ENCODE results near the gene SMYD3. TPM values are rescaled to one million over a fixed set of nuclear protein-coding genes. Genes with fewer than 3 reads are reported as not detected.

The SMYD3 gene
- total RNA-seq, 2 donors from 2014 or later = 16.2 to 16.4 TPM

GRCh38 chr1:246471688-246472087, 35.4 kb downstream of the SMYD3 start:
- intact Hi-C loops (cut with DNase I) = no loop called here
- H3K9ac ChIP-seq (ENCODE audit: low read depth in 2 of 2, low read length in 2 of 2) = no peak overlapping the region

DNA sequence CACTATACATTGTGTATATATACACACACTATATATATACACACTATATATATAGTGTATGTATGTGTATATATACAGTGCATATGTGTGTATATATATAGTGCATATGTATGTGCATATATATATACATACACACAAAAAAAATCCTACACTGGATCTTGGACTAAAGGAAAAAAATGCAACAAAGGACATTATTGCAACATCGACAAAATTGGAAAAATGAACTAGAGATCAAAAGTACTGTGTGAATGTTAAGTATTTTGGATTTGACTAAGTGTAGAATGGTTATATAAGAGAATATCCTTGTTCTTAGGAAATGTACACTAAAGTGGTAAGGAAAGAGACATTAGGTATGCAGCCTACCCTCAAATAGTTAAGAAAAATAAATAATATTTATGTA, 36.5 kb downstream of the SMYD3 start:
- DNase-seq = no peak
- H3K9me3 ChIP-seq = no peaks in the 10 kb centered on the region
- intact Hi-C loops (cut with DNase I) = no loop called here

More at GRCh38 chr1:246471688-246472087, 35.4 kb downstream of the SMYD3 start:
- TF ChIP-seq, protein P1, sequence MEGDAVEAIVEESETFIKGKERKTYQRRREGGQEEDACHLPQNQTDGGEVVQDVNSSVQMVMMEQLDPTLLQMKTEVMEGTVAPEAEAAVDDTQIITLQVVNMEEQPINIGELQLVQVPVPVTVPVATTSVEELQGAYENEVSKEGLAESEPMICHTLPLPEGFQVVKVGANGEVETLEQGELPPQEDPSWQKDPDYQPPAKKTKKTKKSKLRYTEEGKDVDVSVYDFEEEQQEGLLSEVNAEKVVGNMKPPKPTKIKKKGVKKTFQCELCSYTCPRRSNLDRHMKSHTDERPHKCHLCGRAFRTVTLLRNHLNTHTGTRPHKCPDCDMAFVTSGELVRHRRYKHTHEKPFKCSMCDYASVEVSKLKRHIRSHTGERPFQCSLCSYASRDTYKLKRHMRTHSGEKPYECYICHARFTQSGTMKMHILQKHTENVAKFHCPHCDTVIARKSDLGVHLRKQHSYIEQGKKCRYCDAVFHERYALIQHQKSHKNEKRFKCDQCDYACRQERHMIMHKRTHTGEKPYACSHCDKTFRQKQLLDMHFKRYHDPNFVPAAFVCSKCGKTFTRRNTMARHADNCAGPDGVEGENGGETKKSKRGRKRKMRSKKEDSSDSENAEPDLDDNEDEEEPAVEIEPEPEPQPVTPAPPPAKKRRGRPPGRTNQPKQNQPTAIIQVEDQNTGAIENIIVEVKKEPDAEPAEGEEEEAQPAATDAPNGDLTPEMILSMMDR (IDR thresholded peaks at IDR 0.05) = no peak
- H3K9me3 ChIP-seq = no peaks in the 10 kb centered on the region
- H3K27ac ChIP-seq = no peak overlapping the region
- no peaks in the 10 kb centered on the region for H3K27me3 ChIP-seq
- H3K4me1 ChIP-seq = no peaks in the 10 kb centered on the region
- no peak overlapping the region for H3K4me3 ChIP-seq
- no peak for DNase-seq
- no peaks in the 10 kb centered on the region for H3K36me3 ChIP-seq

GRCh38 chr1:246462986-246463385, 44.1 kb downstream of the SMYD3 start:
- no peak overlapping the region for H3K4me3 ChIP-seq
- no peak overlapping the region for H3K9ac ChIP-seq (ENCODE audit: low read depth in 2 of 2, low read length in 2 of 2)
- no peaks in the 10 kb centered on the region for H3K27me3 ChIP-seq
- intact Hi-C loops (cut with DNase I) = no loop called here
- no peaks in the 10 kb centered on the region for H3K36me3 ChIP-seq
- H3K4me1 ChIP-seq = no peaks in the 10 kb centered on the region
- TF ChIP-seq, protein P1 (IDR thresholded peaks at IDR 0.05) = no peak
- no peaks in the 10 kb centered on the region for H3K9me3 ChIP-seq
- no peak overlapping the region for H3K27ac ChIP-seq
- DNase-seq = no peak

More for the DNA sequence above, 36.5 kb downstream of the SMYD3 start:
- Histone ChIP-seq H3K4me3 (no peak overlapping the region), H3K9ac (ENCODE audit: low read depth in 2 of 2, low read length in 2 of 2) (no peak overlapping the region), H3K36me3 (no peaks in the 10 kb centered on the region), H3K27ac (no peak overlapping the region), H3K4me1 (no peaks in the 10 kb centered on the region), H3K27me3 (no peaks in the 10 kb centered on the region)
- TF ChIP-seq, protein P1 (IDR thresholded peaks at IDR 0.05) = no peak

DNA sequence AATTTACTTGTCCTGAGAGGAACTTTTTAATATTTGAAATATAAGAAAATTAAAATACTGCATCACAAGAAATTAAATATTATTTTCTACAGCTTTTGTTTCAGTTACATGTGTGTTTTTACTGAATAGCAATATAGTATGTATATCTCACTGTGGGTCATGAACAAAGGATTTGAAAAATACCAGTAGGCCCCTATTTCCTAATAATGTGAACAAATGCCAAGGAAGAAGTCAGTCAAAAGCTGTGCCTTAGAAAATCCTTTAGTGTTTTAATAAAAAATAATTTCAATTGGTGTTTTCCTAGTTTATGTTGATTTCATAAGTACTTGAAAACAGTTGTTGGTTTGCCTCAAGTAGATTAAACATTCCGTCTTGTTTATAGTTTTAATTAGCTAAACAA, 46.7 kb downstream of the SMYD3 start:
- H3K9ac ChIP-seq (ENCODE audit: low read depth in 2 of 2, low read length in 2 of 2) = no peak overlapping the region
- no peak overlapping the region for H3K27ac ChIP-seq
- H3K36me3 ChIP-seq = no peaks in the 10 kb centered on the region
- no peaks in the 10 kb centered on the region for H3K4me1 ChIP-seq
- H3K4me3 ChIP-seq = no peak overlapping the region
- TF ChIP-seq, protein P1 (IDR thresholded peaks at IDR 0.05) = no peak
- intact Hi-C loops (cut with DNase I) = no loop called here
- no peaks in the 10 kb centered on the region for H3K27me3 ChIP-seq
- no peaks in the 10 kb centered on the region for H3K9me3 ChIP-seq
- no peak for DNase-seq

- Histone ChIP-seq H3K36me3 (no peaks in the 10 kb centered on the region), H3K9me3 (no peaks in the 10 kb centered on the region), H3K9ac (ENCODE audit: low read depth in 2 of 2, low read length in 2 of 2) (no peak overlapping the region), H3K27ac (no peak overlapping the region), H3K4me1 (no peaks in the 10 kb centered on the region), H3K27me3 (no peaks in the 10 kb centered on the region), H3K4me3 (no peak overlapping the region)
- TF ChIP-seq, protein P1 (IDR thresholded peaks at IDR 0.05) = no peak
- no peak for DNase-seq
- intact Hi-C loops (cut with DNase I) = loop anchor here (10.0 kb wide), 1 partner anchor 1314 kb away; no protein-coding TSS in a partner anchor
Observed at GRCh38 chr1:246459221-246459620, 47.9 kb downstream of the SMYD3 start.
